Naive thymus-derived CD8-positive, alpha-beta T cell (primary cell): ENCODE data around the gene KIF26B. TPM values are rescaled to one million over a fixed set of nuclear protein-coding genes. Genes with fewer than 3 reads are reported as not detected.
"Not testable (repeated sequence)": the region's sequence is repeated elsewhere in the genome, so short reads cannot be mapped to it uniquely, and the experiment has no call there.

Experiments used
- ATAC-seq, 2 donors: fragments of 150-1000 bp; cut with Tn5 transposase in 1 of 2; sonication (Bioruptor Pico), chemical (Tn5 transposase) in 1 of 2; 1 replicate in 1 of 2; 2 replicates in 1 of 2; pipeline ENCODE4 v1.10.0; 2021; ENCODE audit warnings: mild to moderate bottlenecking in 2 of 2, moderate library complexity in 2 of 2
- POLR2A ChIA-PET: fragments of 350-600 bp; sonication (Branson Sonifier 250); formaldehyde crosslinking; loops from one replicate; lab custom pipeline; 2021; ENCODE audit warnings: antibody characterized with exemption; lab: Charles Lee
- DNase-seq, 10 donors: peaks; one replicate each; pipeline versions ENCODE4 v3.0.0 to v3.0.0-alpha.2; 2020 to 2022
- H3K27ac Mint-ChIP-seq, 10 donors: one replicate each; pipeline ENCODE4 v1.8.0; 2020 to 2022; ENCODE audit warnings: mild to moderate bottlenecking in 10 of 10, mixed read lengths in 10 of 10, moderate library complexity in 4 of 10, inconsistent platforms in 1 of 10
- H3K27me3 Mint-ChIP-seq, 5 donors: one replicate each; pipeline ENCODE4 v1.8.0; 2021 to 2022; ENCODE audit warnings: mixed read lengths in 5 of 5
- H3K36me3 Mint-ChIP-seq, 3 donors: one replicate each; pipeline ENCODE4 v1.8.0; 2020 to 2022; ENCODE audit warnings: mixed read lengths in 3 of 3, mild to moderate bottlenecking in 2 of 3, inconsistent platforms in 1 of 3
- H3K4me1 Mint-ChIP-seq, 4 donors: one replicate each; pipeline ENCODE4 v1.8.0; 2021 to 2022; ENCODE audit warnings: mixed read lengths in 4 of 4
- H3K4me3 Mint-ChIP-seq, 10 donors: one replicate each; pipeline ENCODE4 v1.8.0; 2020 to 2022; ENCODE audit warnings: mild to moderate bottlenecking in 10 of 10, mixed read lengths in 10 of 10, moderate library complexity in 6 of 10, inconsistent platforms in 1 of 10
- H3K9me3 Mint-ChIP-seq, 9 donors: one replicate each; pipeline ENCODE4 v1.8.0; 2020 to 2022; ENCODE audit warnings: mixed read lengths in 9 of 9, mild to moderate bottlenecking in 3 of 9, inconsistent platforms in 1 of 9, moderate library complexity in 1 of 9
- polyA plus RNA-seq, 3 donors: library from polyadenylated mRNA; unstranded; fragments of 300-500 nt; fragmentation: Illumina TruSeq; gene quantifications; one replicate each; pipeline ENCODE4 v1.2.3, GENCODE V29; 2021
- total RNA-seq, 8 experiments: library from RNA in 2 of 8; stranded (reverse) in 2 of 8; gene quantifications; one replicate each; pipeline ENCODE4 v1.2.3 and lab custom pipeline; 2021 to 2026

Gene KIF26B
- total and polyA plus RNA-seq, 5 experiments from 2014 or later, result 0.08 to 0.16 TPM; not detected in 3

GRCh38 chr1:245691897-245692296 lies 537.1 kb downstream of the KIF26B start:
- peaks cover 2 to 23% (median 12%) of the 10 kb centered on the region in 5 donors for H3K27me3 Mint-ChIP-seq
- H3K4me1 Mint-ChIP-seq, result peaks cover 0 to 3% (median 0%) of the 10 kb centered on the region in 4 donors
- H3K4me3 Mint-ChIP-seq, result no peak overlapping the region
- DNase-seq (no peak), ATAC-seq (no peak)
- no peaks in the 10 kb centered on the region for H3K36me3 Mint-ChIP-seq
- POLR2A ChIA-PET, result no interaction called here
- H3K9me3 Mint-ChIP-seq, result peaks cover 0 to 6% (median 0%) of the 10 kb centered on the region in 9 donors
- H3K27ac Mint-ChIP-seq, result no peak overlapping the region

GRCh38 chr1:245692318-245692717 lies 537.5 kb downstream of the KIF26B start:
- H3K4me1 Mint-ChIP-seq, result no peaks in the 10 kb centered on the region
- POLR2A ChIA-PET, result no interaction called here
- peaks cover 0 to 4% (median 0%) of the 10 kb centered on the region in 9 donors for H3K9me3 Mint-ChIP-seq
- DNase-seq, result no peak
- H3K36me3 Mint-ChIP-seq, result no peaks in the 10 kb centered on the region
- H3K4me3 Mint-ChIP-seq, result no peak overlapping the region
- no peak for ATAC-seq
- peaks cover 0 to 19% (median 7%) of the 10 kb centered on the region in 5 donors for H3K27me3 Mint-ChIP-seq
- H3K27ac Mint-ChIP-seq, result no peak overlapping the region

GRCh38 chr1:245693116-245693793 lies 538.5 kb downstream of the KIF26B start:
- H3K27me3 Mint-ChIP-seq, result peaks cover 0 to 17% (median 6%) of the 10 kb centered on the region in 5 donors
- no peak overlapping the region for H3K27ac Mint-ChIP-seq
- POLR2A ChIA-PET, result no interaction called here
- DNase-seq (no peak), ATAC-seq (no peak)
- H3K9me3 Mint-ChIP-seq, result peaks cover 0 to 4% (median 0%) of the 10 kb centered on the region in 9 donors
- H3K4me1 Mint-ChIP-seq, result no peaks in the 10 kb centered on the region
- H3K36me3 Mint-ChIP-seq, result no peaks in the 10 kb centered on the region
- H3K4me3 Mint-ChIP-seq, result no peak overlapping the region

- Mint-ChIP-seq H3K4me1 (peaks cover 0 to 4% (median 0%) of the 10 kb centered on the region in 4 donors), H3K36me3 (peaks cover 0 to 2% (median 0%) of the 10 kb centered on the region in 3 donors), H3K4me3 (no peak overlapping the region), H3K27me3 (peaks cover 0 to 17% (median 5%) of the 10 kb centered on the region in 5 donors), H3K9me3 (peaks cover 0 to 9% (median 0%) of the 10 kb centered on the region in 9 donors), H3K27ac (no peak overlapping the region)
- ATAC-seq (no peak), DNase-seq (no peak)
- POLR2A ChIA-PET, result no interaction called here
Measured at GRCh38 chr1:245693941-245694752, 539.4 kb downstream of the KIF26B start.

GRCh38 chr1:245694753-245695195 lies 540.0 kb downstream of the KIF26B start:
- no peak for ATAC-seq
- POLR2A ChIA-PET, result no interaction called here
- no peak overlapping the region for H3K4me3 Mint-ChIP-seq
- H3K27ac Mint-ChIP-seq, result no peak overlapping the region
- H3K27me3 Mint-ChIP-seq, result peaks cover 0 to 11% (median 2%) of the 10 kb centered on the region in 5 donors
- peaks cover 0 to 8% (median 0%) of the 10 kb centered on the region in 4 donors for H3K4me1 Mint-ChIP-seq
- H3K36me3 Mint-ChIP-seq, result peaks cover 0 to 2% (median 0%) of the 10 kb centered on the region in 3 donors
- no peak for DNase-seq
- peaks cover 0 to 12% (median 0%) of the 10 kb centered on the region in 9 donors for H3K9me3 Mint-ChIP-seq

- POLR2A ChIA-PET, result no interaction called here
- Mint-ChIP-seq H3K4me1 (peaks cover 0 to 10% (median 0%) of the 10 kb centered on the region in 4 donors), H3K27ac (no peak overlapping the region), H3K36me3 (peaks cover 0 to 2% (median 0%) of the 10 kb centered on the region in 3 donors), H3K9me3 (peaks cover 0 to 12% (median 0%) of the 10 kb centered on the region in 9 donors), H3K27me3 (peaks cover 0 to 9% (median 2%) of the 10 kb centered on the region in 5 donors), H3K4me3 (no peak overlapping the region)
- DNase-seq (no peak), ATAC-seq (no peak)
Measured at GRCh38 chr1:245695211-245695610, 540.4 kb downstream of the KIF26B start.

- peaks cover 0 to 12% (median 0%) of the 10 kb centered on the region in 9 donors for H3K9me3 Mint-ChIP-seq
- H3K27ac Mint-ChIP-seq, DNase-seq, H3K4me1 Mint-ChIP-seq, POLR2A ChIA-PET, H3K4me3 Mint-ChIP-seq, H3K27me3 Mint-ChIP-seq, H3K36me3 Mint-ChIP-seq, ATAC-seq: not testable (repeated sequence)
Measured at GRCh38 chr1:245695701-245696100, 540.9 kb downstream of the KIF26B start.

- Mint-ChIP-seq H3K4me1 (peaks cover 0 to 10% (median 0%) of the 10 kb centered on the region in 4 donors), H3K9me3 (peaks cover 0 to 12% (median 0%) of the 10 kb centered on the region in 9 donors), H3K27ac (no peak overlapping the region), H3K27me3 (no peaks in the 10 kb centered on the region), H3K4me3 (no peak overlapping the region), H3K36me3 (peaks cover 0 to 10% (median 2%) of the 10 kb centered on the region in 3 donors)
- no peak for DNase-seq
- no peak for ATAC-seq
- POLR2A ChIA-PET, result no interaction called here
Measured at GRCh38 chr1:245698116-245698515, 543.3 kb downstream of the KIF26B start.

- Mint-ChIP-seq H3K4me1 (peaks cover 0 to 10% (median 0%) of the 10 kb centered on the region in 4 donors), H3K9me3 (peaks cover 0 to 10% (median 0%) of the 10 kb centered on the region in 9 donors), H3K4me3 (no peak overlapping the region), H3K27ac (no peak overlapping the region), H3K36me3 (peaks cover 0 to 10% (median 2%) of the 10 kb centered on the region in 3 donors), H3K27me3 (no peaks in the 10 kb centered on the region)
- POLR2A ChIA-PET, result no interaction called here
- DNase-seq (no peak), ATAC-seq (no peak)
Measured at GRCh38 chr1:245698860-245699259, 544.1 kb downstream of the KIF26B start.

- POLR2A ChIA-PET, result no interaction called here
- ATAC-seq (no peak), DNase-seq (no peak)
- Mint-ChIP-seq H3K4me3 (no peak overlapping the region), H3K4me1 (peaks cover 0 to 10% (median 0%) of the 10 kb centered on the region in 4 donors), H3K9me3 (peaks cover 0 to 10% (median 0%) of the 10 kb centered on the region in 9 donors), H3K27me3 (no peaks in the 10 kb centered on the region), H3K27ac (no peak overlapping the region), H3K36me3 (peaks cover 0 to 10% (median 2%) of the 10 kb centered on the region in 3 donors)
Measured at GRCh38 chr1:245700631-245701030, 545.8 kb downstream of the KIF26B start.

GRCh38 chr1:245701631-245702030 lies 546.8 kb downstream of the KIF26B start:
- Mint-ChIP-seq H3K9me3 (peaks cover 0 to 10% (median 0%) of the 10 kb centered on the region in 9 donors), H3K36me3 (peaks cover 0 to 10% (median 2%) of the 10 kb centered on the region in 3 donors), H3K4me3 (no peak overlapping the region)

GRCh38 chr1:245702346-245702745 lies 547.6 kb downstream of the KIF26B start:
- no peak for DNase-seq
- POLR2A ChIA-PET, result no interaction called here
- peaks cover 0 to 10% (median 2%) of the 10 kb centered on the region in 3 donors for H3K36me3 Mint-ChIP-seq
- H3K27ac Mint-ChIP-seq, result no peak overlapping the region
- no peak for ATAC-seq
- H3K27me3 Mint-ChIP-seq, result no peaks in the 10 kb centered on the region
- no peak overlapping the region for H3K4me3 Mint-ChIP-seq
- H3K4me1 Mint-ChIP-seq, result peaks cover 0 to 10% (median 0%) of the 10 kb centered on the region in 4 donors
- peaks cover 0 to 10% (median 0%) of the 10 kb centered on the region in 9 donors for H3K9me3 Mint-ChIP-seq

More at GRCh38 chr1:245701631-245702030, 546.8 kb downstream of the KIF26B start:
- H3K27me3 Mint-ChIP-seq, result no peaks in the 10 kb centered on the region
- H3K4me1 Mint-ChIP-seq, result peaks cover 0 to 10% (median 0%) of the 10 kb centered on the region in 4 donors
- POLR2A ChIA-PET, result no interaction called here
- ATAC-seq (no peak), DNase-seq (no peak)
- no peak overlapping the region for H3K27ac Mint-ChIP-seq
